Activated naive CD8-positive, alpha-beta T cell treated with anti-CD3 and anti-CD28 coated beads, Interleukin-2, amount 50 U/mL, for 16 hours (primary cell): ENCODE results near the gene LHFPL2.

Source experiments
- DNase-seq: peaks from one replicate; pipeline ENCODE4 v3.0.0-alpha.2; 2020; ENCODE audit warnings: low read depth, low spot score

LHFPL2 gene

DNA sequence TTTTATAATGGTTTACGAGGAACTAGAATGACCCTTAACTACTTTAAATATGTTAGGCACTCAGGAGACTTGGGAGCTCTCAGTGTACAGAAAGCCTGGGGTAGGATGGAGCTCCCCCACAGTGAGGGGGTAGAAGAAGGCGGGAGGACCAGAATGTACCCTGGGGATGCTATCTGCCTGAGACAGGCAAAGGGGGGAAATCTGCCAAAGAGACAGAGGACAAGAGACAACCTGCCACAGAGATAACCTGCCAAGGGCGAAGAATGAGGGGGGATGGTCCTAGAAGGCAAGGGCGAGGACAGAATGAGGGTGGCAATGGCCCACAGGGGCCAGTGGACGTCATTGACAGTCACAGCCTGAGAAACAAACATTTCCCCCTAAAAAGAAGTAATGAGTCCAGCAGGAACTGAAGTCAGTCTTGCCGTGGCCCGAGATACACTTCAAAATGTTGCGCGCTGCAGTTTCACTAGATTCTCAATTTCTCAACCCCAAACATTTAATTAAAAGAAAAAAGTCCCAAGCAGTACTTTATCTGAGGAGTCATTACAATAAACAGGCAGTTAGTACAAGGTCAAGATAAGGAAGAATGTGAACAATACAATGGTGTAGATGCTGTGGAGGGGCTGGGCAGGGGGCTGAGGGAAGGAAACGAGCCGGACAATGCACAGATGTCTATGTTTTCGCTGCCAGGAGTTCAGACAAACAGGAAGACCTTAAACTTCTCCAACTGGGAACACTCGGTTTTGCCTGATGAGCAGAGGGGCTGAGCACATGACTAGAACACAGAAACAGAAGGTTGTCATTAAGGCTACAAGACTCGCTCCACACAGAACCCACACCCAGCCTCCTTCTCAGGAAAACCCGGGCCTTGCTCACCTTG is 125.0 kb downstream of the LHFPL2 start:
- DNase-seq: no peak

DNA sequence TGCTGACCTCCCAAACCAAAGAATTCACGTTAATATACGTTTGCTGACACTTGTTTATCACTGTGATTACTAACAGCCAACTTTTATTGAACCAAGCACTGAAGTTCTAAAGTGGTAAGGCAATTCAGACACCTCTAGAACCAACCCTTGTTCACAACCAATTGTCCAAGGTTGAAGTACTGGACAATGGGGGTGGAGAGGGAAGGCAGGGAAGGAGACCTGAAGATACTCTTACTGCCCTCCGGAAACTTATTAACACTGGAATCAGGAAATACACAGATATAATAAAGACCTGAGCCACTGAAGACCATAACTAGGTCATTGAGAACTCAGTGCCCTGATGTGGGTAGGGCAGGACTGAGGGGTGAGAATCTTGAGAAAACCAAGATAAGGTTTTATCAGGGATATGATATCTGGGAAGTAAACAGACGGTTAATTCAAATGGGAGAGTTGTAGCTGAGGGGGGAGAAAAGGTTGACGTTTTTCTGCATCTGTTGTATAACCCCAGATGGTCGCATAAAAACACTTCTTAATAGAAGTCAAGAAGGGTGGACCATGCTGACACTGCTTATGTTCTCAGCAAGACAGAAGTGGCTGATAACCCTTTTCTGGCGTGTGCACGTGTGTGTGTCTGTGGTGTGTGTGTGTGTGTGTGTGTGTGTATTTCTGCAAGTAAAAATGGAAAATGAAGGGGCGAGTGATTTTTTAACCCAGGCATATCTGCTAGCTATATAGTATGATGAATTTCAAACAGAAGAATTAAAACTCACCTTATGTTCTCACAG is 125.9 kb downstream of the LHFPL2 start:
- DNase-seq: no peak

DNA sequence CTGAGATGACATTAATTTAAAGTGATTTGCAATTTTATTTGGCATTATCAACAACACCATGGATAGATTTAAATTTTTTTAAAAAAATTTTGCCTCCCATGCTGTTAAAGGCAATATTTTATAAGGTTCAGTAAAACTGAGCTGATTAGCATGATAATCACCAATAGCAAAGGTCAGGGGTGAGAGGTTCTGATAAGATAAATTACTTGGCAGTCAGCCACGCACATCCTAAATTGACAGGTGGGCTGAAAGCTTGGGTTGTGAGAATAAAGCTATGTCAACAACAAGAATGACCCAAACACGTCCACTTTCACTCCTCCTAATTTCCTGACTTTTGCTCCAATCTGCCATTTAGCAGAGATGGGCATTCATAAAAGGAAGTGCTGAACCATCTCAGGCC is 127.1 kb downstream of the LHFPL2 start:
- no peak for DNase-seq

DNA sequence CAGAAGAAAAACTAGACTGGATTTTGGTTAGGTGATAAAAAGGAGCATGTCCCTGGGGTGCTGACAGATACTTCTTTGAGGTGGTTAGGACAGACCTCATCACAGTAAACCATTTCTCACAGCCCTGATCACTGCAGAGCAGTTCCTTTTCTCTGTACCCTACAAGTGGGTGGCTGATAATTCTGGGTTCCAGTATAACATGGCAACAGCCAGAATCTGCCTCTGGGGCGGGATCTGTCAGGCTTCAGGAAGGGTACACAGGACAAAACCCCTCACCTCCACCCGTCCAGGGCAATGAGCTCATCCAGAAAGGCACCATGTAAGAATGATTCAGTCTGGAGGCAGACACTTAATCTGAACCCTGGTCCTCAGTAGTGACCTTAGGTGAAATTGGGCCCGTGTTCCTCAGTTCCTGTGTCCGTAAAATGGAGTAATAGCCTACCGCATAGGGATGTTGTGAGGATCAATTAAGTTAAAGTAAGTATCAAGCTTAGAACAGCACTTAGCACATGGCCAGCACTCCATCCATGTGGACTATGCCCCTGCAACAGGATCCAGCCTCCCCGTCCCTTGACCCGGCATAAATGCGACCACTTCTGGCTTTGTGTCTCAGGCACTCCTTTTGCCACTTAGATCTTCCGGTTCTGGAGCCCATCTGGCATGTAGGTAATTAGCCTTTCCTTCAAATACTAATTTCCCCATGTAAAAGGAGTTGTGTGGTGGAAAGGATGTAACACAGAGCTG is 129.2 kb downstream of the LHFPL2 start:
- DNase-seq: no peak

DNA sequence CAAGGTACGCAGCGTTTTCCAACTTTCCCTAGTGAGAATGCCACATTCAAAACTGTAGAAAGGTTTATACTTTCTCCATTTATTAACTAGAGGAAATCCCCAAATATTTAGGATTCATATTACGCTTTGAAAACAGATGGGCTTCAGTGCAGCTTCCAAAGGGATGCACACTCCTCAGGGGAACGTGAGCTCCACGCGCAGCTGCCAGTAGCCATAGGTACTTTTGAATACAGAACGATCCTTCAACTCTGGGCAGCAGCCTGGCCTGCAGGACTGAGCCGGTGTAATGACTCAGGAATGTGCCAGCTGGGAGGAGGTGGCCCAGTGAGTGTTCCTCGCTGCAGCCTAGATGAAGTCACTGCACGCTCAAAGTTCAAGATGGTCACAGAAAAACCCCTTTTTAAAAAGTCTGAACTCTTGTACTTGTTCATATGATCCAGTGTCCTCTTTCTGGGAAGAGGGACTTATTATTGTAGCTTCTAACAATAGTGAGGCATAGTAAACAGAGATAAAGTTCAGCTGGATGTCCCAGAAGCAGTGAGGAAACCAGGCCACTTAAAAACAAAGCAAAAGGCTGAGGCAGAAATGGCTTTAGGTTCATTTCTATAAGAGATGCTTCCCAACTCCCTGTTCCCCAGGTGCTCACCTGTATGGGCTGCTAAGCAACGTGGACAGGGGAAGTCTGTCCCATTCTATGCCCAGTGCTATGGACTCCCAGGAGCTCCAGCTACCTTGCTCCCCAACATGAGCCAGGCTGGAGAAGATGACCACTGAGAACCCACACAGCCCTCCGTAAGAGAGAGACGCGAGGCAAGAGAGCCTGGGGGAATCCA is 130.0 kb downstream of the LHFPL2 start:
- DNase-seq: no peak

DNA sequence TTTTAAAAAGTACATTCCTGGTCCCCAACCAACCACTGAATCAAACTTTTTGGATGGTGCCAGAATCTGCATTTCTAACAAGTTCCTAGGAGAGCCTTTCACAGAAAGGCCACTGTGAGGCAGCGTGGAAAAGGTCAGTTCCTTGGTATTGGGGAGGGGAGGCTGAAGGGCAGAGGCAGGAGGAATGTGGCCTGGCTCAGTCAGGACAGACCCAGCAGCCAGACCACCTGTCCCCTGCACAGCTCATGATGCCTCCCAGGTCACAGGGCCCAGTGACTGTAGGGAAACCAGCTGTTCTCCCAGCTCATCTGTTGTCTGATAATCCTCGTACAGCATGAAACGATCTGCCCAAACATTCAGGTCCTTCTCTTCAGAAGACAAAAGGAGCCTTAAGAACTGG is 132.9 kb downstream of the LHFPL2 start:
- DNase-seq: no peak

DNA sequence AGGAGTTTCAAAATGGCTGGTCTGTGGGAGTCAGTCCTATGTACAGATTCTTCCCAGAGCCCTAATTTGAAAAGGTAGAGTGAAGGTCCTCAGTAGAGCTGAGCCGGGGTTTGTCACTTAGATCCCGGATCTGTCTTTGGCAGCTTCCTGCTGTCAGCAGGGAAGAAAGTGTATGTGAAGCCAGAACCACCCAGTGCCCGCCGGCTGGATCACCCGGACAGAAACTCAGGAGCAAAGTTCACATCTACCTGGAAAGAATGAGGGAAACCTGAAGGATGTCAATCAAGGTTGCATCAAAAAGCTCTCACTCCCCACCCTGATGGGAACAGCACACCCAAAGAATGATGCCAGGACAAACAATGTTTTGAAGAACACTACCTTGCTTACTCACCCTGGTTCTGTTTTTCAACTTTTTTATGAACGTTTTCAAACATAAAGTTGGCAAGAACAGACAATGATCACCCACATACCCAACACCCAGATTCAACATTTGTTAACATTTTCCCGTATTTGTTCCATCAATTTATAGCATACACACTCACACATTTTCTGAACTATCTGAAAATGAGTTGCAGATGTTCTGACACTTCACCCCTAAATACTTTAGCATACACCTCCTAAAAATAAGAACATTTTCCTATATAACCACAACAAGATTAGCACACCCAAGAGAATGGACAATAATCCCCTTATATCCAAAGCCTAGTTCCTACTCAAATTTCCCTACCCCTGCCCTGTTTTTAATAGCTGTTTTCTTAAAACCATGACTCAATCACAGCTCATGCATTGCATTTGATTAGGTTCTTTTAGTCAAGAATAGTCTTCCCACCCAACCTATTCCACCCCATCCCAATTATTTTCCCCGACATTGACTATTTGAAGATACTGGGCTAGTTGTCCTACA is 133.9 kb downstream of the LHFPL2 start:
- no peak for DNase-seq

DNA sequence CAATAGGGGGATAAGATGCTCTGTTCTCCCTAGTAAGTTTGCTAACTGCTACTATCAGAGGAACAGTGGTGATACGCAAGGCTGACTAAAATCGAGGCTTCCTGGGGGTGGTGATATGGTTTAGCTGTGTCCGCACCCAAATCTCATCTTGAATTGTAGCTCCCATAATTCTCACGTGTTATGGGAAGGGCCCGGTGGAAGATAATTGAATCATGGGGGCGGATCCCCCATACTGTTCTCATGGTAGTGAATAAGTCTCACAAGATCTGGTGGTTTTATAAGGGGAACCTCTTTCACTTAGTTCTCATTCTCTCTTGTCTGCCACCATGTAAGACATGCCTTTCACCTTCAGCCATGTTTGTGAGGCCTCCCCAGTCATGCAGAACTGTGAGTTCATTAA is 135.1 kb downstream of the LHFPL2 start:
- no peak for DNase-seq

DNA sequence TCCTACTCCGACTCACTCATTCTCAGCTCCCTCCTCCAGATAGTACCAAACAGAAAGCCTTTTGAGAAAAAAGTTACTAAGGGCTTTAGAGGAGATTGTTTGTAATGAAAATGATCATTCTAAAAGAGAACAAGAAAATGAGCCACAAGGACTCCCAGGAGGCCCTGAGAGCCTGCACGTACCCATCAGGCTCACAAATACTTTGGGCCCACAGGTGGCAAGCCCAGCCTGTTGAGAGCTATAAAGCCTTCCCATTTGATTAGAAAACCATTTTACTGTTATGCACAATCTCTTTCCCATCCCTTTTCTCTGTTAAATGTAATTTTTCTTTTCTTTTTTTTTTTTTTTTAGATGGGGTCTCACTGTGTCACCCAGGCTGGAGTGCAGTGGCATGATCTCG is 136.1 kb downstream of the LHFPL2 start:
- no peak for DNase-seq

DNA sequence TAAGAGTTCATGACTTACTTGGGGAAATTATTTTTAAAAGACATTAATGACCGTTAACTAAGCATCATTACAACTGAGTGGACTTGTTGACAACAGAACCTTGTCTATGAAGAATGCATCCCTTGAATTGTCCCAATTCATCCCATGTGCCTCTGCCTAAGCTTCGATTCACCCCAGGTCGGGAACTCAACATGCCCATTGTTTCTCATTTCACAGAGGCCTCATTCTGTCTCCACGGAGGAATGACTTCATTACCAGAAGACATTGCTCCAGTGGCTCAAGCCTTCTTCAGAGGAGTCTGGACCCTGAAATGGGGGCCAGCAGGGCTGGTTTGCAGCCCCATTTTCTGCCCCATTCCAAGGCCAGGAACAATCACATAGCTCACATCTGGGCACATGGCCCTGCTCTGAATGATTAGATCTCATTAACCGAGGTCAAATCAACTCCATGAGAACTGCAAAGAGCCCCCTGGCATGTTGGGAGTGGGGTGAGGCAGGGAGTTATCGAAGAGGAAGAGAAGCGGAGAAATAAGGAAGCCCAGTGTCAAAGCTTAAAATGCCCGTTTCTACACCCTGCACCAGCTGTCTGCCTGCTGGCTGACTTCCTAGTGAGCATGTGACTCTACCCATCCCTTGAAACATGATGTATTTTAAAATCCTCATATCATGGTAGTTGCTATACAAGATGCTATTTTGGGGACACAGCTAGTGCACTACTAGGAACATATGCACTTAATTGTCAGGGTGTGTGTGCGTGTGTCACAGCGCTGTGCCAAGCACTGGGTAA is 137.3 kb downstream of the LHFPL2 start:
- no peak for DNase-seq

DNA sequence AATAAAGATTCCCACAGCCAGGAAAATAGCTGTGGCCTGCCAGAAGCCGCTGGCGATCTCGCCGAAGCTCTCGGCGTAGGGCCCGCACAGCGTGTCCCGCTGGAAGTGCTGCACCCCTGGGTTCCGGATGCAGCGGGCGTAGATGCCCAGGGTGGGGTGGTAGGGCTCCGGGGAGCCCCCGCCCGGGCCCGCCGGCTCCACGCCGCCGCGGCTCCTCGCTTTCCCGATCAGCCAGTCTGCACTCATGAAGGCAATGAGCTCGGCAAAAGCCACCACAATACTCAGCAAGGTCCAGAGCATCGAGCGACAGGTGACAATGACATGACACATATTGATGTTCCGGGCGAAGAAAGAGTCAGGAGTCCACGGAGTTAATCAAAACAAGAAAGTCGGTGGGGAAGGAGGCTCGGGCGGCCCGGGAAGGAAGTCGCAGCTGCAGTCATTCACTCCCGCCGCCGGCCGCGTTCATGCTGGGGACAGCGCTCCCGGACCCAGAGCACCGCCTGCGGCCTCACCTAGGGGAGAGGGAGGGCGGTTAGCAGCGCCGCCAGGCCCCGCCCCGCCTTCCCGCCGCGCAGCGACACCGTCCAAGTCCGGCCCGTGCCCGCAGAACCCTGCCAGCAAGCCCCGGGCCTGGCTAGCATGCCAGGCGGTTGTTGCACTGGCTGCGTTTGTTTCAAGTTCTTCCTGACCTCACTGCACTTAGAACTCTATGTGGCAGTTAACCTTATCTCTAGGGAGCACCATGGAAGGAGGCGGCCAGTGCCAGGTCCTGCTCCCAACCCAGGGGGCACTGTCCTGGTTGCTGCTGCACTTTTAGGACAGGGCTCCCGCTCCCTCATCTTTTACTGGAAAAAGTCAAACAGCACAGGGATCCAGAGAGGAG is 138.4 kb downstream of the LHFPL2 start:
- DNase-seq: no peak

DNA sequence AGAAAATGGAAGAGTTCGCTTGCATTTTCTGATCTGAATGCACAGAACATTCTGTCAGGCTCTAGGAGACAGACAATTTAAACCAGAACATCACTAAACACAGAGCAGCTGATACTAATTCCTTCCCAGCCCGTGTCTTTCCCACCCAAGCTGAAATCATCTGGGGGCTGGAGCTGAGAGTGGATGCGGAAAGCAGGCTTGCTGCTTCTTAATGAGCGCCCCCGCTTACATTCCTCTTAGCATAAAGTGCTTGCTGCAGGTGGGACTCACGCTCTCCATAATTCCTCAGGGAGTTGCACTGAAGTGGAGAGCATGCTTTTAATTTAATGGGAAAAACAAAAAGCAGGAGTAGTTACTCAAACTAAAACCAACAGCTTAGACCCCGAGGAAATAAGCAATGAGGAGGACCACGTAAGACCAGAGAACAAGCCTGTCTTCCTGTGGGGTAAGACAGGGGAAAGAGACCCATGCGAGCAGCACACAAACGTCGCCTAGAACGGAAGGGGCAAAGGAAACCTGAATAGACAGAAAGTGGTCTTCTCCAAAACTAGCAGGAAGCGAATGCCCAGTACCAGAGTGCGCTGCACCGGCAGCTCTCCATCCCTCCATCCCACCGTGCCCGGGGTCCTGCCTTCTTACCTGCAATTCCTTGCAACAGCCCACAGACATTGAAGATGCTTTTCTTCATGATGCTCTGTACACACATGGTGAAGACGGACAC is 139.3 kb downstream of the LHFPL2 start:
- DNase-seq: no peak

DNA sequence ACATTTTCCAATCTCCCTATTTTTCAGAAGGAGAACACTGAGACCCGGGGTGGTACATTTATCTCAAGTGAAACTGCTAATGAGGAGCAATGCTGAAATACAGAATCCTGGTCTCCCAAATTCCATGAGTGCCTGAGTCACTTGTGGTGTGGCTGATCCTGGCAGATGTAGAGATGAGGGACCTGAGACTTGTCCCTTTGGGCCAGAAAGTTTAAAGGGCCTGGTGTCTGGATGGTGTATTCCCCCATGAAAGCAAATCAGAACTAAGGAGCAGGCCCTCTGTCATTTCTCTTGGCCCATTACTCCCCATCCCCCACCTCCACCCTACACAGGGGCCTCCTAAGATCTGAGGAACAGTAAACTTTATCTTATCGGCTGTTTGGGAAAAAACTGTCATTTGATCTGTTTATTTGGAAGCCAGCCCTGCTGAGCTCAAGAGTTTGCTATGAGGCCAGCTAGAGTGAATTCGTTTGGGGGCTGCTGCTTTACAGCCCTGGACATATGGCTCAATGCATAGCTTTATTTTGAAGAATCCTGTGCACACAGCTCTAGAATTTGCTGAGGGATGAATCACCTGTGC is 140.3 kb downstream of the LHFPL2 start:
- DNase-seq: no peak

DNA sequence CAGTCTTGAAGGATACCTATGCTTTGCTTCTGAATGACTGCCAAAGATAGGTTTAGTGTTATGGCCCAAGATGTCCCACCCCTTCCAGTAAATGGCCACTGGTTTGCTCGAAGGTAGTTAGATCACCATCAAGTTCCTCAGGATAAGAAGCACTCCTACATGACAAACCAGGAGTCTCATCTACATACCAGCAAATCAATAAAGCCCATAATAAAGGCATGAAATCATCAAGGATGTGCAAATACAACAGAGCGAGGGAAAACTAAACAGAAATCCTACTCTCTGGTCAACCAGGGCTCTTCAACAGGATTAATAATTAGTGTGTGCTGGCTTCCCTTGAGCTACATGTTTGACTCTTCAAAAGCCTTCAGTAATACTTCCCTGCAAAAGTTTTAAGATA is 141.0 kb downstream of the LHFPL2 start:
- no peak for DNase-seq

DNA sequence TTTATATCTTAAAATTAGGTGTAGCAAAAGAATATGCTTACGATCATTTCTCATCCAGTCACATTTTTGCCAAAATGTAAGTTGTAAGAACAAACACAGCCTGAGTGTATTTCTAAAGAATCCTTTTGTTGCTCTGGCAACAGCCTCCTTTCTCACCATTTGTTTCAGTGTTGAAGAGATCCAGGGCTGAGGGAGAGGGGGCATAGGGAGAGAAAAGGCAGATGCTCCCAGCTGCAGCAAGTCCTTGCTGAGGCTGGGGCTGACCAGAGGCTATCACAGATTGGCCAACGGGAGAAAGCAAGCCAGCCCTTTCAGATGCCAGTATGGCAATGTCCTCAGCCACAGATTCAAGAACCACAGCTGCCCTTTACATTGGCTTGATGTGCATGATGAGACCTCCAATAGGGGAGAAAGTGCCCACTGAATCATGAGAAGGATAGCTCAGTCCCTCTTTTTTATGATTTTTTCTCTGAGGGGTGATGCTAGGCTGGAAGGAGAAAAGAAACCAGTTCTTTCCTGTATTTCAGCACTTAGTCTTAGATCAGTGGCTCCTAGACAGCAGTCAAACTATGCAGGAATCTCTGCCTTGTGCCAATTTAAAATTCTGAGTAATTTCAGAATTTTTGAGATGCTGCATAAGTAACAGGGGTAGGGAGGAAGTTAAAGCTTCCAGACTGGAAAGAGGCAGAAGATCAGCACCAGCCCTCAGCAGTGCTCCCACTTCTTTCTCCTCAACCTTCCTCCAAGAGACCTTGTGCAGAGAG is 142.1 kb downstream of the LHFPL2 start:
- DNase-seq: no peak

DNA sequence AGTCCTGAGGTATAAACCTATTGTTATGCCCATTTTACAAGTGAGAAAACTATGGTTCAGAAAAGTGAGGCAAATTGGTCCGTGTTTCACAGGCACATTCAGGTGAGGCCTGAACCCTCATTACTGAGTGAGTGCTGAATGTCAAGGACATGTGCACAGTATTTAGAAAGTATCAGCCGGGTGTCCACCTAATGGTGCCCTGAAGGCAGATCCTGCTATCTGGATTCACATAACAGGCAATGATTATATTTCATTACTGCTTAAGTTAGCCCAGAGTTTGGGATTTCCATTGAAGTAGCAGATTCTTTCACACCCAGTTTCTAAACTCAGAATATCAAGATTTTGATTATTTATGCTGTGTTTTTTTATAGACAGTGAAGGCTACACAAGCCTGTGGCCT is 142.7 kb downstream of the LHFPL2 start:
- no peak for DNase-seq
